GM23338 (cell line): ENCODE results near the gene NAB2. TPM values are rescaled to one million over a fixed set of nuclear protein-coding genes. Genes with fewer than 3 reads are reported as not detected.

Experiments
- ATAC-seq: fragments of 200-7000 bp; cut with Tn5 transposase; 3 replicates; pipeline ENCODE4 v1.9.1; 2020
- DNase-seq: peaks from one replicate; pipeline ENCODE4 v3.0.0-alpha.2; 2015; ENCODE audit warnings: low spot score
- H2AFZ ChIP-seq: fragments of 200-600 bp; sonication (generic); 2 replicates; pipeline ENCODE4 v1.8.0; 2016; ENCODE audit warnings: antibody characterized with exemption, mild to moderate bottlenecking, moderate library complexity
- H3F3A ChIP-seq: fragments of 200-600 bp; sonication (generic); replicated peaks from 2 replicates; pipeline ENCODE4 v1.8.0; 2017; ENCODE audit warnings: antibody characterized with exemption, mixed run types, low read depth
- H3K27ac ChIP-seq: fragments of 200-600 bp; sonication (generic); 2 replicates; pipeline ENCODE4 v1.6.1; 2016; ENCODE audit warnings: low read depth
- H3K27me3 ChIP-seq: fragments of 200-600 bp; sonication (generic); 2 replicates; pipeline ENCODE4 v1.8.0; 2016; ENCODE audit warnings: mild to moderate bottlenecking, mixed run types, moderate library complexity; ENCODE audit not compliant: insufficient read depth
- H3K36me3 ChIP-seq: fragments of 200-600 bp; sonication (generic); 2 replicates; pipeline ENCODE4 v1.8.0; 2016; ENCODE audit warnings: mild to moderate bottlenecking; ENCODE audit not compliant: insufficient read depth
- H3K4me1 ChIP-seq: fragments of 200-600 bp; sonication (generic); 2 replicates; pipeline ENCODE4 v1.8.0; 2016; ENCODE audit warnings: mild to moderate bottlenecking, moderate library complexity; ENCODE audit not compliant: insufficient read depth
- H3K4me2 ChIP-seq: fragments of 200-600 bp; sonication (generic); 2 replicates; pipeline ENCODE4 v1.7.1; 2017; ENCODE audit warnings: mixed run types
- H3K4me3 ChIP-seq: fragments of 200-600 bp; sonication (generic); 2 replicates; pipeline ENCODE4 v1.6.1; 2016; ENCODE audit warnings: mixed run types
- H3K79me2 ChIP-seq: fragments of 200-600 bp; sonication (generic); replicated peaks from 2 replicates; pipeline ENCODE4 v1.8.0; 2017; ENCODE audit warnings: mild to moderate bottlenecking; ENCODE audit not compliant: insufficient read depth
- H3K9me2 ChIP-seq: fragments of 200-600 bp; sonication (generic); 2 replicates; pipeline ENCODE4 v1.8.0; 2017; ENCODE audit not compliant: insufficient read depth
- H4K20me1 ChIP-seq: fragments of 200-600 bp; sonication (generic); replicated peaks from 2 replicates; pipeline ENCODE4 v1.8.0; 2017; ENCODE audit warnings: mild to moderate bottlenecking; ENCODE audit not compliant: insufficient read depth
- H3K27ac Mint-ChIP-seq: 2 replicates; pipeline ENCODE4 v1.8.0; 2020; ENCODE audit warnings: inconsistent platforms, mild to moderate bottlenecking, moderate library complexity, mixed read lengths
- H3K27me3 Mint-ChIP-seq: 3 replicates; pipeline ENCODE4 v1.8.0; 2022; ENCODE audit warnings: low read depth, mild to moderate bottlenecking, moderate library complexity, mixed read lengths, inconsistent platforms; ENCODE audit not compliant: insufficient read depth, poor library complexity
- H3K36me3 Mint-ChIP-seq: 3 replicates; pipeline ENCODE4 v1.8.0; 2021; ENCODE audit warnings: low read depth, mild to moderate bottlenecking, inconsistent platforms, moderate library complexity, mixed read lengths
- H3K4me1 Mint-ChIP-seq: 3 replicates; pipeline ENCODE4 v1.8.0; 2020; ENCODE audit warnings: mild to moderate bottlenecking, inconsistent platforms, mixed read lengths
- H3K4me3 Mint-ChIP-seq: 3 replicates; pipeline ENCODE4 v1.8.0; 2021; ENCODE audit warnings: moderate library complexity, mild to moderate bottlenecking, inconsistent platforms, mixed read lengths
- H3K9me3 Mint-ChIP-seq: 3 replicates; pipeline ENCODE4 v1.8.0; 2020; ENCODE audit warnings: moderate library complexity, mild to moderate bottlenecking, inconsistent platforms, mixed read lengths
- CREB1 ChIP-seq: fragments of 250-450 bp; sonication (Bioruptor Pico); IDR thresholded peaks from 2 replicates; pipeline ENCODE4 v1.5.0; 2020; ENCODE audit warnings: low read depth, mild to moderate bottlenecking, moderate library complexity
- EZH2 ChIP-seq: fragments of 200-600 bp; sonication (generic); IDR thresholded peaks from one replicate; pipeline ENCODE4 v1.8.0; 2017; ENCODE audit warnings: antibody characterized with exemption, mild to moderate bottlenecking, low read depth; ENCODE audit not compliant: unreplicated experiment
- EZH2phosphoT487 ChIP-seq: fragments of 200-600 bp; sonication (generic); IDR thresholded peaks from one replicate; pipeline ENCODE4 v1.8.1; 2018; ENCODE audit warnings: antibody characterized with exemption; ENCODE audit not compliant: unreplicated experiment
- JUNB ChIP-seq: IDR thresholded peaks from one replicate; pipeline ENCODE4 v1.6.1; 2016; ENCODE audit warnings: antibody characterized with exemption; ENCODE audit not compliant: unreplicated experiment
- NANOG ChIP-seq: IDR thresholded peaks from 2 replicates; pipeline ENCODE4 v1.6.1; 2016; ENCODE audit warnings: antibody characterized with exemption, borderline replicate concordance
- POLR2AphosphoS5 ChIP-seq: IDR thresholded peaks from 2 replicates; pipeline ENCODE4 v1.6.1; 2016; ENCODE audit warnings: antibody characterized with exemption, low read depth
- STAT1 ChIP-seq: IDR thresholded peaks from one replicate; pipeline ENCODE4 v1.6.1; 2016; ENCODE audit warnings: antibody characterized with exemption; ENCODE audit not compliant: unreplicated experiment
- ZNF114 ChIP-seq: fragments of 250-450 bp; sonication (Bioruptor Pico); IDR thresholded peaks from 2 replicates; pipeline ENCODE4 v1.5.0; 2020; ENCODE audit warnings: mild to moderate bottlenecking, moderate library complexity
- ZNF331 ChIP-seq: fragments of 250-450 bp; sonication (Bioruptor Pico); IDR thresholded peaks from 2 replicates; pipeline ENCODE4 v1.5.0; 2020; ENCODE audit warnings: low read depth, mild to moderate bottlenecking, moderate library complexity
- ZNF462 ChIP-seq: fragments of 250-450 bp; sonication (Bioruptor Pico); IDR thresholded peaks from 2 replicates; pipeline ENCODE4 v1.5.0; 2020; ENCODE audit warnings: mild to moderate bottlenecking, moderate library complexity
- polyA plus RNA-seq: library from polyadenylated mRNA; unstranded; fragments of >200 nt; fragmentation: Nextera tagmentation; extraction: Ambion mirVana; gene quantifications from 2 replicates; pipeline ENCODE4 v1.2.1, GENCODE V29; 2016
- total RNA-seq: library from RNA; depleted of rRNA; stranded (reverse); fragments of >200 nt; shearing (Covaris generic); gene quantifications from 2 replicates; pipeline ENCODE4 v1.2.3, GENCODE V29; 2014

The NAB2 gene
- total and polyA plus RNA-seq, 2 experiments from 2014 or later = 6.5 to 19.8 TPM

GRCh38 chr12:57142121-57142520 lies 53.2 kb downstream of the NAB2 start (continued):
- TF ChIP-seq POLR2AphosphoS5 = no peak
- TF ChIP-seq ZNF462 (CRISPR knock-in tag) = no peak

DNA sequence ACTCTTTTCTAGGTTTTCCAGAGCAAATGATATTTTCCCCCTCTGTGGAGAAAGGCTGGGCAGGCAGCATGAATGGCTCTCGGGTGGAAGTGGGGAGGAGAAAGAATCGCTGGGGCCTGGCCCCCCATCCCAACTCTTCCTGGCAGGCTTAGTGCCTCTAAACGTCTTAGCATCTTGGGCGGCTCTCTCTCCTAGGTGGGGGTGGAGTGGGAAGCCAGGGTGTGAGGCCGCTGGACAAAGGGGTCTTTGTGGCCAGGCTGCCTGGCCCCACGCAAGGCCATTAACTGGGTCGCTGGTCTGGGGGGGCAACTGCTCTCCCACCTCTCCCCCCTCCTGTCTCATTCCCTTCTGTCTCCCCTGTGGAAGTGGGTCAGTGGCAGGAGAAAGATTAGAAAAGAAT lies 53.8 kb downstream of the NAB2 start:
- Mint-ChIP-seq H3K4me1 (peaks cover 25% of the 10 kb centered on the region), H3K27ac (no peak overlapping the region), H3K9me3 (no peaks in the 10 kb centered on the region), H3K27me3 (peaks cover 7% of the 10 kb centered on the region), H3K36me3 (peaks cover 96% of the 10 kb centered on the region), H3K4me3 (no peak overlapping the region)
- Histone ChIP-seq H3K27me3 (no peaks in the 10 kb centered on the region), H3K9me2 (no peaks in the 10 kb centered on the region), H4K20me1 (peaks cover 9% of the 10 kb centered on the region), H3F3A (no peaks in the 10 kb centered on the region), H3K36me3 (peaks cover 21% of the 10 kb centered on the region), H3K4me2 (no peak overlapping the region), H3K4me3 (no peak overlapping the region), H3K79me2 (peaks cover 21% of the 10 kb centered on the region), H3K4me1 (no peaks in the 10 kb centered on the region), H2AFZ (no peak overlapping the region), H3K27ac (no peak overlapping the region)
- no peak for ATAC-seq
- DNase-seq = no peak
- TF ChIP-seq STAT1 = no peak
- TF ChIP-seq ZNF331 (CRISPR knock-in tag) = no peak
- no peak for TF ChIP-seq ZNF462 (CRISPR knock-in tag)
- TF ChIP-seq CREB1 (CRISPR knock-in tag) = no peak
- no peak for TF ChIP-seq ZNF114 (CRISPR knock-in tag)
- TF ChIP-seq NANOG = no peak
- no peak for TF ChIP-seq EZH2phosphoT487
- no peak for TF ChIP-seq JUNB
- TF ChIP-seq EZH2 = no peak
- TF ChIP-seq POLR2AphosphoS5 = no peak
